WTC11 (cell line): ENCODE data around the gene NLGN3. TPM values are rescaled to one million over a fixed set of nuclear protein-coding genes. Genes with fewer than 3 reads are reported as not detected.

Experiments
- ATAC-seq: fragments of 200-7000 bp; cut with Tn5 transposase; 2 replicates; pipeline ENCODE4 v1.10.0; 2021; ENCODE audit warnings: mild to moderate bottlenecking, moderate library complexity
- CTCF ChIA-PET: fragments of 300-600 bp; sonication (Branson Sonifier 250); formaldehyde crosslinking; loops from one replicate; lab custom pipeline; 2021; ENCODE audit warnings: antibody characterized with exemption; lab: Charles Lee
- POLR2A ChIA-PET: fragments of 350-600 bp; sonication (Branson Sonifier 250); formaldehyde crosslinking; loops from one replicate; lab custom pipeline; 2021; ENCODE audit warnings: antibody characterized with exemption; lab: Charles Lee
- DNase-seq: peaks from one replicate; pipeline ENCODE4 v3.0.0; 2021; ENCODE audit warnings: low spot score
- H3K27ac Mint-ChIP-seq: 2 replicates; pipeline ENCODE4 v1.8.0; 2021; ENCODE audit warnings: mixed read lengths
- H3K27me3 Mint-ChIP-seq: 2 replicates; pipeline ENCODE4 v1.8.0; 2021; ENCODE audit warnings: low read depth, mild to moderate bottlenecking, moderate library complexity, mixed read lengths
- H3K36me3 Mint-ChIP-seq: 2 replicates; pipeline ENCODE4 v1.8.0; 2021; ENCODE audit warnings: mixed read lengths
- H3K4me1 Mint-ChIP-seq: 2 replicates; pipeline ENCODE4 v1.8.0; 2022; ENCODE audit warnings: mixed read lengths
- H3K4me3 Mint-ChIP-seq: 2 replicates; pipeline ENCODE4 v1.8.0; 2021; ENCODE audit warnings: mild to moderate bottlenecking, moderate library complexity, mixed read lengths
- H3K9me3 Mint-ChIP-seq: 2 replicates; pipeline ENCODE4 v1.8.0; 2021; ENCODE audit warnings: mixed read lengths
- ATF1 ChIP-seq: sonication (generic); formaldehyde crosslinking; IDR thresholded peaks from 2 replicates; pipeline ENCODE4 v1.8.1; 2023; ENCODE audit warnings: mild to moderate bottlenecking, moderate library complexity, missing genetic modification reagents
- CBFB ChIP-seq: sonication (generic); formaldehyde crosslinking; IDR thresholded peaks from 2 replicates; pipeline ENCODE4 v1.8.1; 2022; ENCODE audit warnings: mild to moderate bottlenecking, low read depth, missing genetic modification reagents
- FOXK1 ChIP-seq: sonication (generic); formaldehyde crosslinking; IDR thresholded peaks from 2 replicates; pipeline ENCODE4 v1.8.0; 2022; ENCODE audit warnings: mild to moderate bottlenecking, moderate library complexity, missing genetic modification reagents
- GTF2I ChIP-seq: fragments of 250-450 bp; sonication (Bioruptor Pico); conservative IDR thresholded peaks from 2 replicates; pipeline ENCODE4 v1.4.0; 2021; ENCODE audit warnings: mild to moderate bottlenecking
- HMGA2 ChIP-seq: fragments of 250-450 bp; sonication (Bioruptor Pico); IDR thresholded peaks from 2 replicates; pipeline ENCODE4 v1.4.0; 2021; ENCODE audit warnings: mild to moderate bottlenecking, moderate library complexity
- MXD4 ChIP-seq: fragments of 250-450 bp; sonication (Bioruptor Pico); IDR thresholded peaks from 2 replicates; pipeline ENCODE4 v1.8.0; 2021; ENCODE audit warnings: mild to moderate bottlenecking, moderate library complexity, borderline replicate concordance
- MYBL2 ChIP-seq: sonication (generic); formaldehyde crosslinking; IDR thresholded peaks from 2 replicates; pipeline ENCODE4 v1.8.1; 2023; ENCODE audit warnings: mild to moderate bottlenecking, moderate library complexity, missing genetic modification reagents
- RELA ChIP-seq: sonication (generic); formaldehyde crosslinking; IDR thresholded peaks from 2 replicates; pipeline ENCODE4 v1.8.1; 2022; ENCODE audit warnings: missing genetic modification reagents, mild to moderate bottlenecking, borderline replicate concordance
- RORB ChIP-seq: fragments of 250-450 bp; sonication (Bioruptor Pico); IDR thresholded peaks from 2 replicates; pipeline ENCODE4 v1.9.0; 2021; ENCODE audit warnings: mild to moderate bottlenecking
- SMAD4 ChIP-seq: sonication (generic); formaldehyde crosslinking; IDR thresholded peaks from 2 replicates; pipeline ENCODE4 v1.8.0; 2022; ENCODE audit warnings: mild to moderate bottlenecking, missing genetic modification reagents
- TCF7 ChIP-seq: sonication (generic); formaldehyde crosslinking; IDR thresholded peaks from 2 replicates; pipeline ENCODE4 v1.8.0; 2022; ENCODE audit warnings: mild to moderate bottlenecking, low read depth, missing genetic modification reagents, moderate library complexity
- TP53 ChIP-seq: sonication (generic); formaldehyde crosslinking; IDR thresholded peaks from 2 replicates; pipeline ENCODE4 v1.8.1; 2023; ENCODE audit warnings: mild to moderate bottlenecking, missing genetic modification reagents
- ZNF121 ChIP-seq: sonication (generic); formaldehyde crosslinking; IDR thresholded peaks from 2 replicates; pipeline ENCODE4 v1.8.0; 2023; ENCODE audit warnings: missing genetic modification reagents
- ZNF416 ChIP-seq: fragments of 250-450 bp; sonication (Bioruptor Pico); IDR thresholded peaks from 2 replicates; pipeline ENCODE4 v1.9.0; 2021; ENCODE audit warnings: mild to moderate bottlenecking, inconsistent platforms
- total RNA-seq: library from RNA; stranded (reverse); gene quantifications from 3 replicates; pipeline ENCODE4 v1.2.3, GENCODE V29; 2021
- TF ChIP-seq, protein P1 (sequence below): sonication (generic); formaldehyde crosslinking; IDR thresholded peaks from 2 replicates; pipeline ENCODE4 v1.8.0; 2022; ENCODE audit warnings: mild to moderate bottlenecking, missing genetic modification reagents
- TF ChIP-seq, protein P2 (sequence below): sonication (generic); formaldehyde crosslinking; IDR thresholded peaks from 2 replicates; pipeline ENCODE4 v1.8.1; 2022; ENCODE audit warnings: missing genetic modification reagents, borderline replicate concordance
- TF ChIP-seq, protein P3 (sequence below): sonication (generic); formaldehyde crosslinking; IDR thresholded peaks from 2 replicates; pipeline ENCODE4 v1.8.1; 2023; ENCODE audit warnings: mild to moderate bottlenecking, missing genetic modification reagents
- TF ChIP-seq, protein P4 (sequence below): sonication (generic); formaldehyde crosslinking; IDR thresholded peaks from 2 replicates; pipeline ENCODE4 v1.8.0; 2022; ENCODE audit warnings: mild to moderate bottlenecking, missing genetic modification reagents
- TF ChIP-seq, protein P5 (sequence below): sonication (generic); formaldehyde crosslinking; IDR thresholded peaks from 2 replicates; pipeline ENCODE4 v1.8.0; 2022; ENCODE audit warnings: missing genetic modification reagents
- TF ChIP-seq, protein P6 (sequence below): fragments of 250-450 bp; sonication (Bioruptor Pico); IDR thresholded peaks from 2 replicates; pipeline ENCODE4 v1.9.0; 2021; ENCODE audit warnings: mild to moderate bottlenecking, borderline replicate concordance

NLGN3 gene
- total RNA-seq, 1 experiment from 2014 or later = 10.8 TPM

DNA sequence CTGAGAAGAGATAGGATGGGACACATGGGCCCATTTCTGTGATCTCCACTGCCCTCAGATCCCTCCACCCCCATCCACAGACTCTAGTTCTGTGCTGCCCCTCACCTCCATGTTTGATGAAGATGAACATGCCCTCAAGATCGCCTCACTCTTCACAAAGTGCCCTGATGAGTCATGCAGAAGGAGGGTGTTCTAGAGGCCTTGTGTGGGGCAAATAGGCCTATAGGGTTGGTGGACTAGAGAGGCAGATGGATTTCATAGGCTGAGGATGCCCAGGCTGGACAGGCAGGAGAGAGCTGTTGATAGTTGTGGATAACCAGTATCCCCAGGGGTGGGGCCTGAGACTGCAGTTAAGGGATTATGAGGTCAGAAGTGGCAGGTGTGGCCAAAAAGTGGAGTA, 38.2 kb upstream of the NLGN3 start, which contains the start of gene CXorf65:
Gene CXorf65 (minus strand): TSS at position 314 of the 400 bp plus-strand sequence. CDS start 184 bp downstream, at position 130.
- H3K36me3 Mint-ChIP-seq = 0 out of 2 replicates have a peak, but pooled peaks cover 2% of the 10 kb centered on the region
- DNase-seq = no peak
- ChIA-PET POLR2A (no interaction called here), CTCF (no interaction called here)
- TF ChIP-seq, protein P1, sequence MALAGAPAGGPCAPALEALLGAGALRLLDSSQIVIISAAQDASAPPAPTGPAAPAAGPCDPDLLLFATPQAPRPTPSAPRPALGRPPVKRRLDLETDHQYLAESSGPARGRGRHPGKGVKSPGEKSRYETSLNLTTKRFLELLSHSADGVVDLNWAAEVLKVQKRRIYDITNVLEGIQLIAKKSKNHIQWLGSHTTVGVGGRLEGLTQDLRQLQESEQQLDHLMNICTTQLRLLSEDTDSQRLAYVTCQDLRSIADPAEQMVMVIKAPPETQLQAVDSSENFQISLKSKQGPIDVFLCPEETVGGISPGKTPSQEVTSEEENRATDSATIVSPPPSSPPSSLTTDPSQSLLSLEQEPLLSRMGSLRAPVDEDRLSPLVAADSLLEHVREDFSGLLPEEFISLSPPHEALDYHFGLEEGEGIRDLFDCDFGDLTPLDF (CRISPR knock-in tag) = no peak
- no peak for TF ChIP-seq TCF7 (CRISPR knock-in tag)
- no peaks in the 10 kb centered on the region for H3K9me3 Mint-ChIP-seq
- peaks cover 31% of the 10 kb centered on the region for H3K27me3 Mint-ChIP-seq
- ATAC-seq = no peak
- H3K4me3 Mint-ChIP-seq = no peak within 1 kb of the TSS
- peaks cover 45% of the 10 kb centered on the region for H3K4me1 Mint-ChIP-seq
- H3K27ac Mint-ChIP-seq = no peak within 1 kb of the TSS

DNA sequence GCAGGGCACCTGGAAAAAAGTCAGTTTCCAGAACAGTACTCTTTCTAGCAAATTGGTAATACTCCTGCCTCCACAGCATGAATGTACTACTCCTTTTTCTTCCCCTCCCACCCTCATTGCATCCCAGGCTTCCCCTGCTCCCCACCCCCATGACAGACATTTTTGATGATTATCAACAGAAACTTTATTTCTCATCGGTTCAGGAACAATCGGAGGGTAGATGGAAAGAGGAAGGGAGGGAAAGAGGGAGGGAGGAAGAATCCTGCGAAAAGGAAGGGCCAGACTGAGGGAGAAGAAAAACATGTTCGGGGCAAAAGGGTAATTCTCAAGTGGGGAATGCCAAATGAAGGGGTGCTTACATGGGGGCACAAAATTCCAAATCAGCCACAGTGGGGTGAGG, 37.4 kb upstream of the NLGN3 start:
- ChIA-PET CTCF (no interaction called here), POLR2A (no interaction called here)
- Mint-ChIP-seq H3K27ac (no peak overlapping the region), H3K4me3 (no peak overlapping the region)
- no peak for ATAC-seq
- TF ChIP-seq MXD4 (CRISPR knock-in tag) (no peak), FOXK1 (CRISPR knock-in tag) (no peak), ATF1 (CRISPR knock-in tag) (no peak), MYBL2 (CRISPR knock-in tag) (no peak), SMAD4 (CRISPR knock-in tag) (no peak), GTF2I (CRISPR knock-in tag) (no peak), CBFB (CRISPR knock-in tag) (no peak), HMGA2 (CRISPR knock-in tag) (no peak), RORB (CRISPR knock-in tag) (no peak), ZNF416 (CRISPR knock-in tag) (no peak), RELA (no peak), ZNF121 (CRISPR knock-in tag) (no peak), TP53 (CRISPR knock-in tag) (no peak)
- TF ChIP-seq, protein P2, sequence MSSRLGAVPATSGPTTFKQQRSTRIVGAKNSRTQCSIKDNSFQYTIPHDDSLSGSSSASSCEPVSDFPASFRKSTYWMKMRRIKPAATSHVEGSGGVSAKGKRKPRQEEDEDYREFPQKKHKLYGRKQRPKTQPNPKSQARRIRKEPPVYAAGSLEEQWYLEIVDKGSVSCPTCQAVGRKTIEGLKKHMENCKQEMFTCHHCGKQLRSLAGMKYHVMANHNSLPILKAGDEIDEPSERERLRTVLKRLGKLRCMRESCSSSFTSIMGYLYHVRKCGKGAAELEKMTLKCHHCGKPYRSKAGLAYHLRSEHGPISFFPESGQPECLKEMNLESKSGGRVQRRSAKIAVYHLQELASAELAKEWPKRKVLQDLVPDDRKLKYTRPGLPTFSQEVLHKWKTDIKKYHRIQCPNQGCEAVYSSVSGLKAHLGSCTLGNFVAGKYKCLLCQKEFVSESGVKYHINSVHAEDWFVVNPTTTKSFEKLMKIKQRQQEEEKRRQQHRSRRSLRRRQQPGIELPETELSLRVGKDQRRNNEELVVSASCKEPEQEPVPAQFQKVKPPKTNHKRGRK (CRISPR knock-in tag) = no peak
- TF ChIP-seq, protein P1 (CRISPR knock-in tag) = no peak
- TF ChIP-seq, protein P3, sequence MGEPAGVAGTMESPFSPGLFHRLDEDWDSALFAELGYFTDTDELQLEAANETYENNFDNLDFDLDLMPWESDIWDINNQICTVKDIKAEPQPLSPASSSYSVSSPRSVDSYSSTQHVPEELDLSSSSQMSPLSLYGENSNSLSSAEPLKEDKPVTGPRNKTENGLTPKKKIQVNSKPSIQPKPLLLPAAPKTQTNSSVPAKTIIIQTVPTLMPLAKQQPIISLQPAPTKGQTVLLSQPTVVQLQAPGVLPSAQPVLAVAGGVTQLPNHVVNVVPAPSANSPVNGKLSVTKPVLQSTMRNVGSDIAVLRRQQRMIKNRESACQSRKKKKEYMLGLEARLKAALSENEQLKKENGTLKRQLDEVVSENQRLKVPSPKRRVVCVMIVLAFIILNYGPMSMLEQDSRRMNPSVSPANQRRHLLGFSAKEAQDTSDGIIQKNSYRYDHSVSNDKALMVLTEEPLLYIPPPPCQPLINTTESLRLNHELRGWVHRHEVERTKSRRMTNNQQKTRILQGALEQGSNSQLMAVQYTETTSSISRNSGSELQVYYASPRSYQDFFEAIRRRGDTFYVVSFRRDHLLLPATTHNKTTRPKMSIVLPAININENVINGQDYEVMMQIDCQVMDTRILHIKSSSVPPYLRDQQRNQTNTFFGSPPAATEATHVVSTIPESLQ (CRISPR knock-in tag) = no peak
- TF ChIP-seq, protein P4, sequence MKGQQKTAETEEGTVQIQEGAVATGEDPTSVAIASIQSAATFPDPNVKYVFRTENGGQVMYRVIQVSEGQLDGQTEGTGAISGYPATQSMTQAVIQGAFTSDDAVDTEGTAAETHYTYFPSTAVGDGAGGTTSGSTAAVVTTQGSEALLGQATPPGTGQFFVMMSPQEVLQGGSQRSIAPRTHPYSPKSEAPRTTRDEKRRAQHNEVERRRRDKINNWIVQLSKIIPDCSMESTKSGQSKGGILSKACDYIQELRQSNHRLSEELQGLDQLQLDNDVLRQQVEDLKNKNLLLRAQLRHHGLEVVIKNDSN = no peak
- TF ChIP-seq, protein P5, sequence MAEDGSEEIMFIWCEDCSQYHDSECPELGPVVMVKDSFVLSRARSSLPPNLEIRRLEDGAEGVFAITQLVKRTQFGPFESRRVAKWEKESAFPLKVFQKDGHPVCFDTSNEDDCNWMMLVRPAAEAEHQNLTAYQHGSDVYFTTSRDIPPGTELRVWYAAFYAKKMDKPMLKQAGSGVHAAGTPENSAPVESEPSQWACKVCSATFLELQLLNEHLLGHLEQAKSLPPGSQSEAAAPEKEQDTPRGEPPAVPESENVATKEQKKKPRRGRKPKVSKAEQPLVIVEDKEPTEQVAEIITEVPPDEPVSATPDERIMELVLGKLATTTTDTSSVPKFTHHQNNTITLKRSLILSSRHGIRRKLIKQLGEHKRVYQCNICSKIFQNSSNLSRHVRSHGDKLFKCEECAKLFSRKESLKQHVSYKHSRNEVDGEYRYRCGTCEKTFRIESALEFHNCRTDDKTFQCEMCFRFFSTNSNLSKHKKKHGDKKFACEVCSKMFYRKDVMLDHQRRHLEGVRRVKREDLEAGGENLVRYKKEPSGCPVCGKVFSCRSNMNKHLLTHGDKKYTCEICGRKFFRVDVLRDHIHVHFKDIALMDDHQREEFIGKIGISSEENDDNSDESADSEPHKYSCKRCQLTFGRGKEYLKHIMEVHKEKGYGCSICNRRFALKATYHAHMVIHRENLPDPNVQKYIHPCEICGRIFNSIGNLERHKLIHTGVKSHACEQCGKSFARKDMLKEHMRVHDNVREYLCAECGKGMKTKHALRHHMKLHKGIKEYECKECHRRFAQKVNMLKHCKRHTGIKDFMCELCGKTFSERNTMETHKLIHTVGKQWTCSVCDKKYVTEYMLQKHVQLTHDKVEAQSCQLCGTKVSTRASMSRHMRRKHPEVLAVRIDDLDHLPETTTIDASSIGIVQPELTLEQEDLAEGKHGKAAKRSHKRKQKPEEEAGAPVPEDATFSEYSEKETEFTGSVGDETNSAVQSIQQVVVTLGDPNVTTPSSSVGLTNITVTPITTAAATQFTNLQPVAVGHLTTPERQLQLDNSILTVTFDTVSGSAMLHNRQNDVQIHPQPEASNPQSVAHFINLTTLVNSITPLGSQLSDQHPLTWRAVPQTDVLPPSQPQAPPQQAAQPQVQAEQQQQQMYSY (CRISPR knock-in tag) = no peak
- TF ChIP-seq, protein P6, sequence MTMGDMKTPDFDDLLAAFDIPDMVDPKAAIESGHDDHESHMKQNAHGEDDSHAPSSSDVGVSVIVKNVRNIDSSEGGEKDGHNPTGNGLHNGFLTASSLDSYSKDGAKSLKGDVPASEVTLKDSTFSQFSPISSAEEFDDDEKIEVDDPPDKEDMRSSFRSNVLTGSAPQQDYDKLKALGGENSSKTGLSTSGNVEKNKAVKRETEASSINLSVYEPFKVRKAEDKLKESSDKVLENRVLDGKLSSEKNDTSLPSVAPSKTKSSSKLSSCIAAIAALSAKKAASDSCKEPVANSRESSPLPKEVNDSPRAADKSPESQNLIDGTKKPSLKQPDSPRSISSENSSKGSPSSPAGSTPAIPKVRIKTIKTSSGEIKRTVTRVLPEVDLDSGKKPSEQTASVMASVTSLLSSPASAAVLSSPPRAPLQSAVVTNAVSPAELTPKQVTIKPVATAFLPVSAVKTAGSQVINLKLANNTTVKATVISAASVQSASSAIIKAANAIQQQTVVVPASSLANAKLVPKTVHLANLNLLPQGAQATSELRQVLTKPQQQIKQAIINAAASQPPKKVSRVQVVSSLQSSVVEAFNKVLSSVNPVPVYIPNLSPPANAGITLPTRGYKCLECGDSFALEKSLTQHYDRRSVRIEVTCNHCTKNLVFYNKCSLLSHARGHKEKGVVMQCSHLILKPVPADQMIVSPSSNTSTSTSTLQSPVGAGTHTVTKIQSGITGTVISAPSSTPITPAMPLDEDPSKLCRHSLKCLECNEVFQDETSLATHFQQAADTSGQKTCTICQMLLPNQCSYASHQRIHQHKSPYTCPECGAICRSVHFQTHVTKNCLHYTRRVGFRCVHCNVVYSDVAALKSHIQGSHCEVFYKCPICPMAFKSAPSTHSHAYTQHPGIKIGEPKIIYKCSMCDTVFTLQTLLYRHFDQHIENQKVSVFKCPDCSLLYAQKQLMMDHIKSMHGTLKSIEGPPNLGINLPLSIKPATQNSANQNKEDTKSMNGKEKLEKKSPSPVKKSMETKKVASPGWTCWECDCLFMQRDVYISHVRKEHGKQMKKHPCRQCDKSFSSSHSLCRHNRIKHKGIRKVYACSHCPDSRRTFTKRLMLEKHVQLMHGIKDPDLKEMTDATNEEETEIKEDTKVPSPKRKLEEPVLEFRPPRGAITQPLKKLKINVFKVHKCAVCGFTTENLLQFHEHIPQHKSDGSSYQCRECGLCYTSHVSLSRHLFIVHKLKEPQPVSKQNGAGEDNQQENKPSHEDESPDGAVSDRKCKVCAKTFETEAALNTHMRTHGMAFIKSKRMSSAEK (CRISPR knock-in tag) = no peak
- TF ChIP-seq, all 79 proteins: peak for 0
- H3K27me3 Mint-ChIP-seq = peaks cover 39% of the 10 kb centered on the region
- H3K4me1 Mint-ChIP-seq = peaks cover 42% of the 10 kb centered on the region
- no peak for DNase-seq
- no peaks in the 10 kb centered on the region for H3K36me3 Mint-ChIP-seq
- H3K9me3 Mint-ChIP-seq = no peaks in the 10 kb centered on the region
